B cell (primary cell): ENCODE measurements around the gene TRPM2.

Source experiments
- EZH2 ChIP-seq: IDR thresholded peaks from 2 replicates; pipeline ENCODE4 v1.6.1; 2012; ENCODE audit warnings: borderline replicate concordance, low read depth, mild to moderate bottlenecking, moderate library complexity, low read length; ENCODE audit not compliant: insufficient read depth, poor library complexity, severe bottlenecking
- TF ChIP-seq, protein P1 (sequence below): fragments of 200-600 bp; IDR thresholded peaks from one replicate; pipeline ENCODE4 v1.8.0; 2022; ENCODE audit warnings: antibody characterized with exemption, mild to moderate bottlenecking

- TF ChIP-seq, protein P1, sequence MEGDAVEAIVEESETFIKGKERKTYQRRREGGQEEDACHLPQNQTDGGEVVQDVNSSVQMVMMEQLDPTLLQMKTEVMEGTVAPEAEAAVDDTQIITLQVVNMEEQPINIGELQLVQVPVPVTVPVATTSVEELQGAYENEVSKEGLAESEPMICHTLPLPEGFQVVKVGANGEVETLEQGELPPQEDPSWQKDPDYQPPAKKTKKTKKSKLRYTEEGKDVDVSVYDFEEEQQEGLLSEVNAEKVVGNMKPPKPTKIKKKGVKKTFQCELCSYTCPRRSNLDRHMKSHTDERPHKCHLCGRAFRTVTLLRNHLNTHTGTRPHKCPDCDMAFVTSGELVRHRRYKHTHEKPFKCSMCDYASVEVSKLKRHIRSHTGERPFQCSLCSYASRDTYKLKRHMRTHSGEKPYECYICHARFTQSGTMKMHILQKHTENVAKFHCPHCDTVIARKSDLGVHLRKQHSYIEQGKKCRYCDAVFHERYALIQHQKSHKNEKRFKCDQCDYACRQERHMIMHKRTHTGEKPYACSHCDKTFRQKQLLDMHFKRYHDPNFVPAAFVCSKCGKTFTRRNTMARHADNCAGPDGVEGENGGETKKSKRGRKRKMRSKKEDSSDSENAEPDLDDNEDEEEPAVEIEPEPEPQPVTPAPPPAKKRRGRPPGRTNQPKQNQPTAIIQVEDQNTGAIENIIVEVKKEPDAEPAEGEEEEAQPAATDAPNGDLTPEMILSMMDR: no peak
- no peak for TF ChIP-seq EZH2
Measured at GRCh38 chr21:44350773-44351481, 2.5 kb upstream of the TRPM2 start.
